ENCODE data around the gene RPS6KA2. TPM values are rescaled to one million over a fixed set of nuclear protein-coding genes. Genes with fewer than 3 reads are reported as not detected.

Gene RPS6KA2
- total RNA-seq, 1 donor from 2014 or later: 50.2 TPM

- ATAC-seq (ENCODE audit: poor library complexity) (peak; percentile 86), DNase-seq (peak; percentile 61)
- intact Hi-C loops (cut with DNase I): no loop called here
Observed at GRCh38 chr6:166502453-166502852, 124.6 kb downstream of the RPS6KA2 start.

- ATAC-seq (ENCODE audit: poor library complexity): no peak
- intact Hi-C loops (cut with DNase I): no loop called here
- no peak for DNase-seq
Observed at GRCh38 chr6:166501246-166501645, 125.8 kb downstream of the RPS6KA2 start.

- ATAC-seq (ENCODE audit: poor library complexity): no peak
- DNase-seq: no peak
- intact Hi-C loops (cut with DNase I): no loop called here
Observed at GRCh38 chr6:166500246-166500645, 126.8 kb downstream of the RPS6KA2 start.

- DNase-seq (no peak), ATAC-seq (ENCODE audit: poor library complexity) (no peak)
- intact Hi-C loops (cut with DNase I): no loop called here
Observed at GRCh38 chr6:166499350-166500163, 127.5 kb downstream of the RPS6KA2 start.

- intact Hi-C loops (cut with DNase I): no loop called here
- DNase-seq (no peak), ATAC-seq (ENCODE audit: poor library complexity) (no peak)
Observed at GRCh38 chr6:166498661-166499349, 128.2 kb downstream of the RPS6KA2 start.

- ATAC-seq (ENCODE audit: poor library complexity): no peak
- intact Hi-C loops (cut with DNase I): no loop called here
- DNase-seq: no peak
Observed at GRCh38 chr6:166498228-166498627, 128.8 kb downstream of the RPS6KA2 start.

GRCh38 chr6:166497087-166497899 lies 129.8 kb downstream of the RPS6KA2 start:
- intact Hi-C loops (cut with DNase I): no loop called here
- ATAC-seq (ENCODE audit: poor library complexity): no peak
- no peak for DNase-seq

- intact Hi-C loops (cut with DNase I): no loop called here
- DNase-seq (no peak), ATAC-seq (ENCODE audit: poor library complexity) (no peak)
Observed at GRCh38 chr6:166496460-166496859, 130.6 kb downstream of the RPS6KA2 start.

- ATAC-seq (ENCODE audit: poor library complexity) (no peak), DNase-seq (no peak)
- intact Hi-C loops (cut with DNase I): no loop called here
Observed at GRCh38 chr6:166495487-166496314, 131.3 kb downstream of the RPS6KA2 start.

GRCh38 chr6:166494757-166495486 lies 132.1 kb downstream of the RPS6KA2 start:
- no peak for DNase-seq
- intact Hi-C loops (cut with DNase I): no loop called here

GRCh38 chr6:166494101-166494441 lies 133.0 kb downstream of the RPS6KA2 start:
- no peak for ATAC-seq (ENCODE audit: poor library complexity)
- intact Hi-C loops (cut with DNase I): no loop called here
- DNase-seq: no peak

More at GRCh38 chr6:166494757-166495486, 132.1 kb downstream of the RPS6KA2 start:
- ATAC-seq (ENCODE audit: poor library complexity): no peak

- DNase-seq: no peak
- intact Hi-C loops (cut with DNase I): no loop called here
- no peak for ATAC-seq (ENCODE audit: poor library complexity)
Observed at GRCh38 chr6:166493427-166494100, 133.5 kb downstream of the RPS6KA2 start.

GRCh38 chr6:166492092-166492741 lies 134.8 kb downstream of the RPS6KA2 start:
- DNase-seq (no peak), ATAC-seq (ENCODE audit: poor library complexity) (no peak)
- intact Hi-C loops (cut with DNase I): no loop called here

- DNase-seq: no peak
- ATAC-seq (ENCODE audit: poor library complexity): peak; percentile 5
- intact Hi-C loops (cut with DNase I): no loop called here
Observed at GRCh38 chr6:166490671-166491500, 136.2 kb downstream of the RPS6KA2 start.

- intact Hi-C loops (cut with DNase I): no loop called here
Observed at GRCh38 chr6:166489301-166490155, 137.5 kb downstream of the RPS6KA2 start.

More at GRCh38 chr6:166489301-166490155, 137.5 kb downstream of the RPS6KA2 start:
- no peak for ATAC-seq (ENCODE audit: poor library complexity)
- DNase-seq: no peak

Data from Right ventricle myocardium superior (tissue), 1 donor.